Lower lobe of right lung (tissue), 2 donors: ENCODE data around the gene GPC3. TPM values are rescaled to one million over a fixed set of nuclear protein-coding genes. Genes with fewer than 3 reads are reported as not detected.

Experiments
- ATAC-seq, 2 donors: fragments of 200-7000 bp; cut with Tn5 transposase; one replicate each; pipeline ENCODE4 v1.9.1; 2020 to 2022; ENCODE audit warnings: mild to moderate bottlenecking in 2 of 2, moderate library complexity in 2 of 2
- DNase-seq: peaks from one replicate; pipeline ENCODE4 v3.0.0-alpha.2; 2020
- H3K27ac ChIP-seq: fragments of 200-600 bp; one replicate; pipeline ENCODE4 v1.8.0; 2022
- H3K27me3 ChIP-seq: fragments of 200-600 bp; one replicate; pipeline ENCODE4 v1.8.0; 2022; ENCODE audit warnings: low read depth
- H3K36me3 ChIP-seq: fragments of 200-600 bp; one replicate; pipeline ENCODE4 v1.8.0; 2022; ENCODE audit warnings: mild to moderate bottlenecking
- H3K4me1 ChIP-seq: fragments of 200-600 bp; one replicate; pipeline ENCODE4 v1.8.0; 2022
- H3K4me3 ChIP-seq: fragments of 200-600 bp; one replicate; pipeline ENCODE4 v1.8.0; 2022; ENCODE audit warnings: mild to moderate bottlenecking
- H3K9me3 ChIP-seq: fragments of 200-600 bp; one replicate; pipeline ENCODE4 v1.8.0; 2022
- CTCF ChIP-seq: fragments of 200-600 bp; IDR thresholded peaks from one replicate; pipeline ENCODE4 v1.8.0; 2022; ENCODE audit warnings: antibody characterized with exemption, mild to moderate bottlenecking
- intact Hi-C: fragments of 100-400 bp; cut with DNase I; formaldehyde crosslinking; loops from one replicate; pipeline ENCODE4 v1.11.0; 2022
- total RNA-seq: library from RNA; stranded (reverse); fragmentation: NEBNext Ultra II Directional; extraction: Animal tissue kit (Norgen Biotek cat#: 25700); gene quantifications from one replicate; pipeline ENCODE4 v1.2.1, GENCODE V29; 2021
- donor health status: DM: no; HTN: yes; CAD: no; lungs with severe emphysema.

GPC3 gene
- total RNA-seq, 1 donor from 2014 or later = 50.2 TPM

DNA sequence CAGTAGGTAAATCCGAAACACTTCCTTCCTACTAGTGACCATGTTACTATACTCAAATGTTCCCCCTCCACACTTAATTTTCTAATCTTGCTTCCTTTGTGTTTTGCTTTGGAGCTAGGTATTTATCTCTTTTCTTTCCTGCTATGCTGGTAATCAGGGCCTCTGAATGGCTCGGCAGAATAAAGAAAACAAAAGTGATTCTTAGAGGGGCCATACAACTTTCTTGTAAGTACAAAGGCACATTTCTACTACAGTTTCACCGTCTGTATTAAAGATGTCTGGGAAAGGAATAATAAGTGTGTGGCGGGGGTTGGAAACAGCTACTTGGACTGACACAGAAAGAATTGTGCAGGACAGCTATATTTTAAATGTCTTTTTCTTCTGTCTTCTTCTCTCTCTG, 50.3 kb downstream of the GPC3 start:
- ATAC-seq (no peak), DNase-seq (no peak)
- no peak for TF ChIP-seq CTCF
- Histone ChIP-seq H3K27me3 (no peaks in the 10 kb centered on the region), H3K27ac (no peak overlapping the region), H3K36me3 (no peaks in the 10 kb centered on the region), H3K9me3 (no peaks in the 10 kb centered on the region), H3K4me3 (no peak overlapping the region), H3K4me1 (no peaks in the 10 kb centered on the region)
- intact Hi-C loops = no loop called here

- no peak for DNase-seq
- Histone ChIP-seq H3K27ac (no peak overlapping the region), H3K4me1 (no peaks in the 10 kb centered on the region), H3K9me3 (no peaks in the 10 kb centered on the region), H3K27me3 (no peaks in the 10 kb centered on the region), H3K36me3 (no peaks in the 10 kb centered on the region), H3K4me3 (no peak overlapping the region)
- TF ChIP-seq CTCF = no peak
- intact Hi-C loops = no loop called here
- ATAC-seq = no peak
These were observed 52.1 kb downstream of the GPC3 start for GRCh38 chrX:133933316-133933715.

DNA sequence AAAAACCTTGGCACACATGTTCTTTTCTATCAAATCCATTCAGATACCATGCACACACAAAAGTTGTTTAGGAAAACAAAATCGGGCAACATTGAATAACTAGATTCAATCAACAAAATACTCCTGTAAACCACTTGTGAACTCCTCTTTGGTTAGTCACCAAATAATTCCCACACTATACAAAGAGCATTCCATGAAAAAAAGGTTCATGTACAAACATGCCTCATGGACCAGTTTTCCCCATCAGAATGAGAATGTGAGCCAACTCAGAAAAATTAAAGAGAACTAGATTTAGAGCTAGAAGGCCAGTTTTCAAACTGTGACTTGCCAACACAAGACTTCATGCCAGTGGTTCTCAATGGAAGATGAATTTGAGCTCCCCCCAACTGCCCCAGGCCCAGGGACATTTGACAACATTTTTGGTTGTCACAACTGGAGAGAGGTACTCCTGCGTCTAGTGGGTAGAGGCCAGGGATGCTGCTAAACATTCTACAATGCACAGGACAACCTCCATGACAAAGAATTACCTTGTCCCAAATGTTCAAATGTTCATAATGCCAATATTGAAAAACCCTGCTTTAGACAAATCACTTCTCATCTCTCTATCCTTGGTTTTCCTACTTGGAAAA, 55.4 kb downstream of the GPC3 start:
- Histone ChIP-seq H3K9me3 (no peaks in the 10 kb centered on the region), H3K36me3 (no peaks in the 10 kb centered on the region), H3K4me1 (no peaks in the 10 kb centered on the region), H3K27me3 (no peaks in the 10 kb centered on the region), H3K4me3 (no peak overlapping the region), H3K27ac (no peak overlapping the region)
- intact Hi-C loops = no loop called here
- ATAC-seq (no peak), DNase-seq (no peak)
- no peak for TF ChIP-seq CTCF

DNA sequence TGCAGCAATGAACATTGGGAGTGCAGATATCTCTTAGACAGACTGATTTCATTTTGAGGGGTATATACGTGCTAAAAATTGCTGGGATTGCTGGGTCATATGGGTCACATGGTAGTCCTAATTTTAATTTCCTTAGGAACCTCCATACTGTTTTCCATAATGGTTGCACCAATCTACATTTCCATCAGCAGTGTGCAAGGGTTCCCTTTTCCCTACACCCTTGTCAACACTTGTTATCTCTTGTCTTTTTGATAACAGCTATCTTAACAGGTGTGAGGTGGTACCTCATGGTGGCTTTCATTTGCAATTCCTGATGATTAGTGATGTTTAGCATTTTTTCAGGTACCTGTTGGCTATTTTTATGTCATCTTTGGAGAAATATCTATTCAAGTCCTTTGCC, 57.0 kb downstream of the GPC3 start:
- ATAC-seq (no peak), DNase-seq (no peak)
- no peak for TF ChIP-seq CTCF
- intact Hi-C loops = no loop called here
- no peaks in the 10 kb centered on the region for H3K4me1 ChIP-seq
- H3K9me3 ChIP-seq = no peaks in the 10 kb centered on the region
- H3K27ac ChIP-seq = no peak overlapping the region
- H3K27me3 ChIP-seq = no peaks in the 10 kb centered on the region
- no peak overlapping the region for H3K4me3 ChIP-seq
- no peaks in the 10 kb centered on the region for H3K36me3 ChIP-seq

GRCh38 chrX:133926809-133927208, 58.6 kb downstream of the GPC3 start:
- no peaks in the 10 kb centered on the region for H3K9me3 ChIP-seq
- H3K27ac ChIP-seq = no peak overlapping the region
- H3K4me3 ChIP-seq = no peak overlapping the region
- H3K27me3 ChIP-seq = no peaks in the 10 kb centered on the region
- no peaks in the 10 kb centered on the region for H3K36me3 ChIP-seq
- H3K4me1 ChIP-seq = no peaks in the 10 kb centered on the region
- TF ChIP-seq CTCF = no peak
- ATAC-seq = no peak
- no peak for DNase-seq
- intact Hi-C loops = no loop called here
